ENCODE measurements around the gene WFDC8.

Gene WFDC8

GRCh38 chr20:45607810-45608209, 28.7 kb upstream of the WFDC8 start:
- Histone ChIP-seq H3K4me3 (ENCODE audit: low read length) (no peak overlapping the region), H3K4me2 (ENCODE audit: low read length) (no peak overlapping the region), H3F3A (ENCODE audit: control insufficient read depth, insufficient read depth) (no peaks in the 10 kb centered on the region)

DNA sequence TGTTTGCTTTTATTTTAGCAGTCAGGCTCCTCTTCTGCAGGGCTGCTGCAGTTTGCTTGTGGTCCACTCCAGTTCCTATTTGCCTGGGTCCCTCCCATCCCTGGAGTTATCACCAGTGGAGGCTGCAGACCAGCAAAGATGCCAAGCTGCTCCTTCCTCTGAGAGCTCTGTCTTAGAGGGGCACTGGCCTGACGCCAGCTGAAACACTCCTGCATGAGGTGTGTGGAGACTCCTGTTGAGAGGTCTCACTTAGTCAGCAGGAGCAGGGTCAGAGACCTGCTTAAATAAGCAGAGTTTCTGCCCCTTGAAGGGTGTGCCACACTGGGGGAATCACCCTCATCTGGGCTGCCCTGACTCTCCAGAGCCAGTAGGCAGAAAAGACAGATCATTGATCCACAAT, 16.2 kb upstream of the WFDC8 start:
- H3K4me1 ChIP-seq (ENCODE audit: control insufficient read depth, low read length): no peaks in the 10 kb centered on the region
- no peaks in the 10 kb centered on the region for H3K9me3 ChIP-seq (ENCODE audit: control insufficient read depth, insufficient read depth, low read length)

More at GRCh38 chr20:45607810-45608209, 28.7 kb upstream of the WFDC8 start:
- Histone ChIP-seq H3K9me3 (ENCODE audit: control insufficient read depth, insufficient read depth, low read length) (peaks cover 4% of the 10 kb centered on the region; the same call in 1 of the 2 replicates), H3K36me3 (ENCODE audit: control insufficient read depth, low read length) (no peaks in the 10 kb centered on the region), H4K20me1 (ENCODE audit: control insufficient read depth, insufficient read depth, low read depth, low read length) (no peaks in the 10 kb centered on the region), H3K79me2 (ENCODE audit: control insufficient read depth, low read length) (no peaks in the 10 kb centered on the region), H3K27me3 (ENCODE audit: control insufficient read depth, low read length) (no peaks in the 10 kb centered on the region), H3K4me1 (ENCODE audit: control insufficient read depth, low read length) (no peaks in the 10 kb centered on the region), H3K9me2 (replicated peaks; ENCODE audit: control insufficient read depth, low read length) (no peaks in the 10 kb centered on the region), H3K27ac (ENCODE audit: low read depth, low read length) (no peak overlapping the region)
- TF ChIP-seq EZH2phosphoT487 (IDR thresholded peaks at IDR 0.05; ENCODE audit: borderline replicate concordance, low read length) (no peak), CTCF (IDR thresholded peaks at IDR 0.05; ENCODE audit: low read depth, low read length, poor library complexity, severe bottlenecking) (no peak)

GRCh38 chr20:45593498-45593897, 14.4 kb upstream of the WFDC8 start:
- H3K9me2 ChIP-seq (replicated peaks; ENCODE audit: control insufficient read depth, low read length): no peaks in the 10 kb centered on the region
- TF ChIP-seq EZH2phosphoT487 (IDR thresholded peaks at IDR 0.05; ENCODE audit: borderline replicate concordance, low read length) (no peak), CTCF (IDR thresholded peaks at IDR 0.05; ENCODE audit: low read depth, low read length, poor library complexity, severe bottlenecking) (no peak)
- H3K79me2 ChIP-seq (ENCODE audit: control insufficient read depth, low read length): no peaks in the 10 kb centered on the region
- peaks cover 4% of the 10 kb centered on the region for H3K27me3 ChIP-seq (ENCODE audit: control insufficient read depth, low read length)
- H3F3A ChIP-seq (ENCODE audit: control insufficient read depth, insufficient read depth): no peaks in the 10 kb centered on the region
- no peaks in the 10 kb centered on the region for H3K36me3 ChIP-seq (ENCODE audit: control insufficient read depth, low read length)
- no peak overlapping the region for H3K27ac ChIP-seq (ENCODE audit: low read depth, low read length)
- no peaks in the 10 kb centered on the region for H3K9me3 ChIP-seq (ENCODE audit: control insufficient read depth, insufficient read depth, low read length)
- H4K20me1 ChIP-seq (ENCODE audit: control insufficient read depth, insufficient read depth, low read depth, low read length): no peaks in the 10 kb centered on the region
- H3K4me3 ChIP-seq (ENCODE audit: low read length): no peak overlapping the region
- H3K4me1 ChIP-seq (ENCODE audit: control insufficient read depth, low read length): no peaks in the 10 kb centered on the region
- no peak overlapping the region for H3K4me2 ChIP-seq (ENCODE audit: low read length)

More for the DNA sequence above, 16.2 kb upstream of the WFDC8 start:
- no peaks in the 10 kb centered on the region for H4K20me1 ChIP-seq (ENCODE audit: control insufficient read depth, insufficient read depth, low read depth, low read length)
- no peaks in the 10 kb centered on the region for H3K9me2 ChIP-seq (replicated peaks; ENCODE audit: control insufficient read depth, low read length)
- H3K36me3 ChIP-seq (ENCODE audit: control insufficient read depth, low read length): no peaks in the 10 kb centered on the region
- no peaks in the 10 kb centered on the region for H3K79me2 ChIP-seq (ENCODE audit: control insufficient read depth, low read length)
- H3K27ac ChIP-seq (ENCODE audit: low read depth, low read length): no peak overlapping the region
- no peaks in the 10 kb centered on the region for H3K27me3 ChIP-seq (ENCODE audit: control insufficient read depth, low read length)
- TF ChIP-seq EZH2phosphoT487 (IDR thresholded peaks at IDR 0.05; ENCODE audit: borderline replicate concordance, low read length): no peak
- no peak for TF ChIP-seq CTCF (IDR thresholded peaks at IDR 0.05; ENCODE audit: low read depth, low read length, poor library complexity, severe bottlenecking)
- H3F3A ChIP-seq (ENCODE audit: control insufficient read depth, insufficient read depth): no peaks in the 10 kb centered on the region
- no peak overlapping the region for H3K4me3 ChIP-seq (ENCODE audit: low read length)
- no peak overlapping the region for H3K4me2 ChIP-seq (ENCODE audit: low read length)

Data from DOHH2 (cell line).